OCI-LY3 (cell line): ENCODE measurements around the gene CHMP4B.

ENCODE experiments used
- H2AFZ ChIP-seq: fragments of 200-600, 300-600 bp; shearing (Covaris generic); 2 replicates; pipeline ENCODE4 v1.6.0; 2014; ENCODE audit warnings: antibody characterized with exemption, low read depth, low read length
- H3K27ac ChIP-seq: fragments of 200-600, 300-600 bp; sonication (generic); 2 replicates; pipeline ENCODE4 v1.5.1; 2014; ENCODE audit warnings: mild to moderate bottlenecking, low read length, moderate library complexity, mixed read lengths
- H3K27me3 ChIP-seq: fragments of 200-600, 300-600 bp; sonication (generic); 2 replicates; pipeline ENCODE4 v1.6.1; 2014; ENCODE audit warnings: low read depth, low read length, mixed read lengths
- H3K36me3 ChIP-seq: fragments of 200-600, 300-600 bp; sonication (generic); replicated peaks from 2 replicates; pipeline ENCODE3; 2014; ENCODE audit warnings: low read depth, low read length, mixed read lengths
- H3K4me1 ChIP-seq: fragments of 300-600, 200-600 bp; sonication (generic); 2 replicates; pipeline ENCODE4 v1.6.1; 2014; ENCODE audit warnings: low read length, mixed read lengths
- H3K4me2 ChIP-seq: fragments of 200-600, 300-600 bp; sonication (generic); 2 replicates; pipeline ENCODE4 v1.6.1; 2014; ENCODE audit warnings: low read length, mixed read lengths
- H3K4me3 ChIP-seq: fragments of 300-600, 200-600 bp; sonication (generic); 2 replicates; pipeline ENCODE4 v1.5.1; 2014; ENCODE audit warnings: antibody characterized with exemption, mild to moderate bottlenecking, low read length, moderate library complexity
- H3K79me2 ChIP-seq: fragments of 300-600, 200-600 bp; shearing (Covaris generic); 2 replicates; pipeline ENCODE4 v1.6.1; 2014; ENCODE audit warnings: mild to moderate bottlenecking, low read length, mixed read lengths
- H3K9ac ChIP-seq: fragments of 300-600, 200-600 bp; shearing (Covaris generic); 2 replicates; pipeline ENCODE4 v1.6.0; 2014; ENCODE audit warnings: mild to moderate bottlenecking, low read length, moderate library complexity
- H3K9me3 ChIP-seq: fragments of 200-600, 300-600 bp; shearing (Covaris generic); 2 replicates; pipeline ENCODE4 v1.6.1; 2014; ENCODE audit warnings: low read length, mixed read lengths; ENCODE audit not compliant: insufficient read depth
- H4K20me1 ChIP-seq: fragments of 200-600, 300-600 bp; sonication (generic); 2 replicates; pipeline ENCODE4 v1.6.1; 2016; ENCODE audit warnings: low read length, mixed read lengths; ENCODE audit not compliant: insufficient read depth
- CTCF ChIP-seq: fragments of 200-600, 300-600 bp; sonication (generic); IDR thresholded peaks from 2 replicates; pipeline ENCODE4 v1.5.1; 2014; ENCODE audit warnings: antibody characterized with exemption, low read length, low read depth
- EZH2phosphoT487 ChIP-seq: fragments of 200-600 bp; shearing (Covaris generic); IDR thresholded peaks from 2 replicates; pipeline ENCODE4 v1.6.1; 2018; ENCODE audit warnings: antibody characterized with exemption, mixed run types, low read depth

Gene CHMP4B

GRCh38 chr20:33841436-33841799, 30.3 kb downstream of the CHMP4B start:
- Histone ChIP-seq H3K9me3 (no peaks in the 10 kb centered on the region), H3K4me3 (peak overlapping the region; percentile 34), H2AFZ (no peak overlapping the region), H3K4me2 (peak overlapping the region; percentile 78), H3K9ac (peak overlapping the region; percentile 66; the same call in 1 of the 2 replicates), H3K79me2 (peaks cover 93% of the 10 kb centered on the region), H4K20me1 (peaks cover 30% of the 10 kb centered on the region), H3K36me3 (peaks cover 6% of the 10 kb centered on the region), H3K4me1 (peaks cover 94% of the 10 kb centered on the region), H3K27me3 (no peaks in the 10 kb centered on the region), H3K27ac (peak overlapping the region; percentile 91)
- TF ChIP-seq CTCF = no peak
- no peak for TF ChIP-seq EZH2phosphoT487

- Histone ChIP-seq H3K4me2 (peak overlapping the region; percentile 78), H3K4me3 (peak overlapping the region; percentile 59), H3K27me3 (no peaks in the 10 kb centered on the region), H3K4me1 (peaks cover 100% of the 10 kb centered on the region), H3K27ac (peak overlapping the region; percentile 91), H3K9ac (peak overlapping the region; percentile 66), H3K36me3 (peaks cover 6% of the 10 kb centered on the region), H3K79me2 (peaks cover 93% of the 10 kb centered on the region), H3K9me3 (no peaks in the 10 kb centered on the region), H2AFZ (no peak overlapping the region), H4K20me1 (peaks cover 31% of the 10 kb centered on the region)
- TF ChIP-seq CTCF (no peak), EZH2phosphoT487 (no peak)
Observed at GRCh38 chr20:33842346-33842745, 31.2 kb downstream of the CHMP4B start.

- Histone ChIP-seq H3K4me1 (peaks cover 97% of the 10 kb centered on the region), H3K36me3 (peaks cover 6% of the 10 kb centered on the region), H3K27ac (peak overlapping the region; percentile 91), H3K9ac (peak overlapping the region; percentile 66), H4K20me1 (peaks cover 27% of the 10 kb centered on the region), H3K9me3 (no peaks in the 10 kb centered on the region), H3K4me3 (peak overlapping the region; percentile 59), H3K4me2 (peak overlapping the region; percentile 78), H2AFZ (no peak overlapping the region), H3K79me2 (peaks cover 93% of the 10 kb centered on the region), H3K27me3 (no peaks in the 10 kb centered on the region)
- no peak for TF ChIP-seq EZH2phosphoT487
- TF ChIP-seq CTCF = no peak
Observed at GRCh38 chr20:33843050-33843449, 31.9 kb downstream of the CHMP4B start.

GRCh38 chr20:33843854-33844253, 32.7 kb downstream of the CHMP4B start:
- peaks cover 89% of the 10 kb centered on the region for H3K4me1 ChIP-seq
- H3K9ac ChIP-seq = peak overlapping the region; percentile 66
- H3K27me3 ChIP-seq = no peaks in the 10 kb centered on the region
- H4K20me1 ChIP-seq = peaks cover 28% of the 10 kb centered on the region
- H3K79me2 ChIP-seq = peaks cover 93% of the 10 kb centered on the region
- no peaks in the 10 kb centered on the region for H3K9me3 ChIP-seq
- peak overlapping the region; percentile 78 for H3K4me2 ChIP-seq
- no peak overlapping the region for H2AFZ ChIP-seq
- peak overlapping the region; percentile 91 for H3K27ac ChIP-seq
- TF ChIP-seq CTCF (no peak), EZH2phosphoT487 (no peak)
- peak overlapping the region; percentile 59 for H3K4me3 ChIP-seq
- H3K36me3 ChIP-seq = peaks cover 12% of the 10 kb centered on the region
